Esophagus muscularis mucosa (tissue), 4 donors: ENCODE measurements around the gene USP6. TPM values are rescaled to one million over a fixed set of nuclear protein-coding genes. Genes with fewer than 3 reads are reported as not detected.
"Not testable (repeated sequence)": the region's sequence is repeated elsewhere in the genome, so short reads cannot be mapped to it uniquely, and the experiment has no call there.

Experiments
- DNase-seq: peaks from one replicate; pipeline ENCODE4 v3.0.0-alpha.2; 2017; ENCODE audit errors: extremely low spot score
- H3K27ac ChIP-seq, 4 donors: fragments of 200-600 bp; sonication (generic); replicated peaks in 1 of 4; 1 replicate in 3 of 4; 2 replicates in 1 of 4; pipeline ENCODE4 v1.5.1; 2016 to 2019; ENCODE audit warnings: mild to moderate bottlenecking in 1 of 4
- H3K27me3 ChIP-seq, 4 donors: fragments of 200-600 bp; sonication (generic); one replicate each; pipeline versions ENCODE4 v1.5.1 to v1.6.0; 2016 to 2019
- H3K36me3 ChIP-seq, 4 donors: fragments of 200-600 bp; sonication (generic); one replicate each; pipeline ENCODE4 v1.5.1; 2016 to 2019
- H3K4me1 ChIP-seq, 4 donors: fragments of 200-600 bp; sonication (generic); one replicate each; pipeline ENCODE4 v1.5.1; 2016 to 2019
- H3K4me3 ChIP-seq, 4 donors: fragments of 200-600 bp; sonication (generic); 1 replicate in 2 of 4; 2 replicates in 2 of 4; pipeline ENCODE4 v1.5.1; 2016 to 2019; ENCODE audit warnings: mild to moderate bottlenecking in 4 of 4, moderate library complexity in 1 of 4
- H3K9me3 ChIP-seq, 4 donors: fragments of 200-600 bp; sonication (generic); 1 replicate in 3 of 4; 2 replicates in 1 of 4; pipeline ENCODE4 v1.5.1; 2016 to 2019
- EP300 ChIP-seq: sonication (generic); formaldehyde crosslinking; IDR thresholded peaks from one replicate; pipeline ENCODE4 v1.6.1; 2017; ENCODE audit warnings: antibody characterized with exemption
- POLR2A ChIP-seq: fragments of 450-650 bp; IDR thresholded peaks from one replicate; pipeline ENCODE4 v1.6.1; 2017; ENCODE audit warnings: antibody characterized with exemption, moderate library complexity, mild to moderate bottlenecking, low read depth
- POLR2AphosphoS5 ChIP-seq, 2 donors: sonication (generic); formaldehyde crosslinking; IDR thresholded peaks; one replicate each; pipeline ENCODE4 v1.6.1; 2017; ENCODE audit warnings: antibody characterized with exemption in 2 of 2
- WGBS: methylation state at CpG from one replicate; pipeline ENCODE4 v1.1.5; 2018; 5-methylcytosine and 5-hydroxymethylcytosine counted together
- intact Hi-C: fragments of 100-400 bp; cut with DNase I; formaldehyde crosslinking; loops from one replicate; pipeline ENCODE4 v1.15.1; 2023
- total RNA-seq, 4 donors: library from RNA; depleted of rRNA; stranded (reverse); fragments of >200 nt; gene quantifications; one replicate each; pipeline versions ENCODE4 v1.1.0 to v1.2.1, GENCODE V29; 2016
- TF ChIP-seq, protein P1 (sequence below), 3 experiments: fragments of 200-600 bp in 2 of 3; fragments of 450-650 bp in 1 of 3; sonication (generic) in 2 of 3; IDR thresholded peaks; one replicate each; pipeline ENCODE4 v1.5.1; 2017 to 2019; ENCODE audit warnings: antibody characterized with exemption in 3 of 3, mild to moderate bottlenecking in 2 of 3, moderate library complexity in 1 of 3

Gene USP6
- total RNA-seq, 4 donors from 2014 or later: 0.06 to 2.9 (median 0.33) TPM; not detected in 1

DNA sequence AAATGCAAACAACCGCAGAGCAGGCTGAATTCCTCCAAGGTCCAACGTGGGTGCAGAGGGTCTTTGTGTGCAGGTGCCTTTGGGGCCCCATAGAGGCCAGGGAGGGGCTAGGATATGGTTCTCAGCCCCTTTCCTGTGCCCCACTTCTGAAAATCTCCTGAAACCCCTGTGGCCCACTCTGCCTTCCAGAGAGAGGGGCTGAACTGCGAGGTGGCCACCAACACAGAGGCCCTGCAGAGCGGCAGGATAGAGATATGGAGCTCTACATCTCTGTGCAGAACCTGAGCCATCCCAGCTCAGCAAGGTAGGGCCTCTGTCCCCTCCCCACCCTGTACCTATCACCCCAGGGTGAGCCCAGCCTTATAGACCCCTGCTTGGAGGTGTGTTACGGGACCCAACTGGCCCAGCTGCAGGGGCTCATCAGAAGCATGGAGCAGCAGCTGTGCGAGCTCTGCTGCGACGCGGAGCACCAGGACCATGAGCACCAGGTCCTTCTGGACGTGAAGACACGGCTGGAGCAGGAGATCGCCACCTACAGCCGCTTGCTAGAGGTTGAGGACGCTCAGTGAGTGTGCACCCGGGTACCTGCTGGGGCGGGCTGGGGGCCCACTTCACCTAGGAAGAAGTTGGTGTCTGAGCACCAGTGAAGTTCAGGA lies 5.5 kb downstream of the USP6 start:
- intact Hi-C loops: no loop called here

DNA sequence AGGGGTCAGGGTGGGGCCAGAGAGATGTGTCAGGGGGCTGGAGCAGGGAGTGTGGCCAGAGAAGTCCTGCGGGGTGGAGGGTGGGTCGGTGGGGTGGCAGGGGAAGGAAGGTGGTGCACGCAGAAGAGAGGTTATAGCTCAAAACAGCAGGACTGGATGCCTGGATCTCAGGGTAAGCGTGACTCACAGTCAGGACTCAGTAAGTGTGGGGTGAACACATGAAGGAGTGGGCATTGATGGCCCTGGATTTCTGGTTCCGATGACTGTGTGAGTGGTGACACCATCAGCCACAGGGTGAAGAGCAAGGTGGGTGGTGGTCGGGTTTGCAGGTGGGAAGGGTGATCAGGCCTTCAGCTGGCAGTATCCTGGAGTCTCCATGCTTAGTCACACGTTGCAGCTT lies 6.2 kb downstream of the USP6 start:
- WGBS: 69% methylated on average over 7 of the region's 7 CpGs
- Histone ChIP-seq H3K27me3 (peaks cover 0 to 69% (median 6%) of the 10 kb centered on the region in 4 donors), H3K4me3 (peak overlapping the region; percentile 56 to 60 (median 58)), H3K27ac (peak overlapping the region in 1 of 4 donors; percentile 78), H3K4me1 (peaks cover 9 to 19% (median 17%) of the 10 kb centered on the region in 4 donors)
- H3K9me3 ChIP-seq, H3K36me3 ChIP-seq, intact Hi-C loops, DNase-seq: not testable (repeated sequence)

More for the DNA sequence above, 5.5 kb downstream of the USP6 start:
- Histone ChIP-seq H3K36me3 (no peaks in the 10 kb centered on the region), H3K4me3 (no peak overlapping the region), H3K27ac (no peak overlapping the region), H3K27me3 (peaks cover 0 to 70% (median 9%) of the 10 kb centered on the region in 4 donors), H3K4me1 (peaks cover 9 to 24% (median 18%) of the 10 kb centered on the region in 4 donors), H3K9me3 (peaks cover 0 to 7% (median 0%) of the 10 kb centered on the region in 4 donors)
- no peak for DNase-seq
- no peak for TF ChIP-seq POLR2AphosphoS5 (IDR thresholded peaks at IDR 0.05)
- TF ChIP-seq, protein P1, sequence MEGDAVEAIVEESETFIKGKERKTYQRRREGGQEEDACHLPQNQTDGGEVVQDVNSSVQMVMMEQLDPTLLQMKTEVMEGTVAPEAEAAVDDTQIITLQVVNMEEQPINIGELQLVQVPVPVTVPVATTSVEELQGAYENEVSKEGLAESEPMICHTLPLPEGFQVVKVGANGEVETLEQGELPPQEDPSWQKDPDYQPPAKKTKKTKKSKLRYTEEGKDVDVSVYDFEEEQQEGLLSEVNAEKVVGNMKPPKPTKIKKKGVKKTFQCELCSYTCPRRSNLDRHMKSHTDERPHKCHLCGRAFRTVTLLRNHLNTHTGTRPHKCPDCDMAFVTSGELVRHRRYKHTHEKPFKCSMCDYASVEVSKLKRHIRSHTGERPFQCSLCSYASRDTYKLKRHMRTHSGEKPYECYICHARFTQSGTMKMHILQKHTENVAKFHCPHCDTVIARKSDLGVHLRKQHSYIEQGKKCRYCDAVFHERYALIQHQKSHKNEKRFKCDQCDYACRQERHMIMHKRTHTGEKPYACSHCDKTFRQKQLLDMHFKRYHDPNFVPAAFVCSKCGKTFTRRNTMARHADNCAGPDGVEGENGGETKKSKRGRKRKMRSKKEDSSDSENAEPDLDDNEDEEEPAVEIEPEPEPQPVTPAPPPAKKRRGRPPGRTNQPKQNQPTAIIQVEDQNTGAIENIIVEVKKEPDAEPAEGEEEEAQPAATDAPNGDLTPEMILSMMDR (IDR thresholded peaks at IDR 0.05): no peak
- 94% methylated on average over 13 of the region's 16 CpGs for WGBS

DNA sequence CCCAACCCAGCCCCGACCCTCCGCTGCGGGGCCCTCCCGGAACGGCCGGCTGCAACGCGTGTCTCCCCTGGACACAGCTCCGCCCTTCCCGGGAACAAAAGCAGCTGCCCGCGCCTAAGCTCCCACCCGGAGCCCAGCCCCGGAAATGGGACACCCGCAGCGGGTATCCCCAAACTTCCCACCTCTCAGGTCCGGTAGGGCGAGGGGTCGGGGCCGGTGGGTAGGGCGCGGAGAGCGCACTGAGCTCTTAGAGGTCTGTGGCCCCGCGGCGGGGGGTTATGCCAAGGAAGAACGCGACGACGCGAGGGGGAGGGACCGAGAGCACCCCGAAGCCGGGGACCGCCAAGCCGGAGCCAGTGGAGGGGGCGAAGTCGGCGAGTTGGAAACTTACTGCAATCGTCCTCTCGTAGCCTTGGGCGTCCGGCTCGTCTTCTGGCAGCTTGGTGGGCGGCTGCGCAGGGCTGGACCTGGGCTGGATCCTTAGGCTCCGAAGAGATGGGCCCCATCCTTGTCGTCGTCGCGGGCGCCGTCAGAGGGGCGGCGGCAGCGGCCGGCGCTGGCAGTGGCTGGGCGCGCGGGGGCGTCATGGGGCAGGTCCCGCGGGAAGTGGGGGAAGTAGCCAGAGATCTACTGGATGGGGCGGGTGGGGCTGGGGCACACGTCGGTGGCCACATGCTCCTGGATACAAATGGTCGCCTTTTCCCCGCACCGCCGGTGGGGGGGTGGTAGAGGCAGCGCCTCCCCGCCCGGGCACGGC lies 6.9 kb downstream of the USP6 start:
- H3K4me1 ChIP-seq: peaks cover 9 to 18% (median 17%) of the 10 kb centered on the region in 4 donors
- 0% methylated on average over 10 of the region's 75 CpGs for WGBS
- peak overlapping the region; percentile 3 to 78 (median 17) for H3K27ac ChIP-seq

DNA sequence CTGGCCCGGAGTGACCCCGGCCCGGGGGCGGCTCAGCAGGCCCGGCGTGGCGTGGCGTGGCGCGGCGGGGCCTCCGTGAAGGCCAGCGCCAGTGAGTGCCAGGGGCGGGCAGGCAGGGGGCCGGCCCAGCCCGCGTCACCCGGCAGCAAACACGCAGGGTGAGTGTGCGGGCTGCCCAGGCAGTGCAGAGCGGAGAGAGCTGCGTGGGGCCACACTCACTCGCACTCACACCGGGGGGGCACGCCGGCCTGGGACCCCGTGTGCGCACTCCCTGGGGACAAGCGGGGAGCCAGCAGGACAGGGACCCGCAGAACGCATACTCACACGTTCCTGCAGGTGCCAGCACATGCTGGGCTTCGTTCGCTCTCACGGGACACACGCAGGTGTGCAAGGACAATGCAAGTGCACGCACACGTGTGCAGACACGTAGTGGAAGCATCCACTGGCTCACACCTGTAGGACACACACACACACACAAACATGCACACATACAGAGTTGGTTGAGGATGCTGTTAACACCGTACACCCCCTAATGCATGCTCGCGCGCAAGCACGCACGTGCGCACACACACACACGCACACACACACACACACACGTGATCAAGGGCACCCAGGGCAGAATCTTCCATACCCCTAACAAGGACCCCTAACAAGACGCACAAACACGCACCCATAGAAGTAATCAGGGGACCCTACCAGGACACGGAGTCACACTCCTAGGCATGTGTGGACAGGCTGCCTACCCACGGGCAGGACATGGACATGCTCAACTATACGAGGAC lies 7.7 kb downstream of the USP6 start:
- no peak for DNase-seq
- peaks cover 0 to 63% (median 5%) of the 10 kb centered on the region in 4 donors for H3K27me3 ChIP-seq
- H3K27ac ChIP-seq: peak overlapping the region in 1 of 4 donors; percentile 78
- intact Hi-C loops: no loop called here
- no peaks in the 10 kb centered on the region for H3K36me3 ChIP-seq
- peaks cover 0 to under 1% (median 0%) of the 10 kb centered on the region in 4 donors for H3K9me3 ChIP-seq
- H3K4me1 ChIP-seq: peaks cover 9 to 18% (median 17%) of the 10 kb centered on the region in 4 donors
- TF ChIP-seq EP300: no peak
- TF ChIP-seq, protein P1 (IDR thresholded peaks at IDR 0.05): no peak
- TF ChIP-seq POLR2A: no peak
- no peak for TF ChIP-seq POLR2AphosphoS5 (IDR thresholded peaks at IDR 0.05)
- 67% methylated on average over 28 of the region's 53 CpGs for WGBS
- H3K4me3 ChIP-seq: peak overlapping the region; percentile 56 to 60 (median 58)

More for the DNA sequence above, 6.9 kb downstream of the USP6 start:
- TF ChIP-seq EP300 (no peak), POLR2AphosphoS5 (IDR thresholded peaks at IDR 0.05) (no peak), POLR2A (no peak)
- TF ChIP-seq, protein P1 (IDR thresholded peaks at IDR 0.05): no peak
- intact Hi-C loops: no loop called here
- H3K4me3 ChIP-seq: peak overlapping the region; percentile 56 to 60 (median 58)
- H3K27me3 ChIP-seq: peaks cover 0 to 69% (median 5%) of the 10 kb centered on the region in 4 donors
- H3K36me3 ChIP-seq: no peaks in the 10 kb centered on the region
- no peak for DNase-seq
- peaks cover 0 to 7% (median 0%) of the 10 kb centered on the region in 4 donors for H3K9me3 ChIP-seq

DNA sequence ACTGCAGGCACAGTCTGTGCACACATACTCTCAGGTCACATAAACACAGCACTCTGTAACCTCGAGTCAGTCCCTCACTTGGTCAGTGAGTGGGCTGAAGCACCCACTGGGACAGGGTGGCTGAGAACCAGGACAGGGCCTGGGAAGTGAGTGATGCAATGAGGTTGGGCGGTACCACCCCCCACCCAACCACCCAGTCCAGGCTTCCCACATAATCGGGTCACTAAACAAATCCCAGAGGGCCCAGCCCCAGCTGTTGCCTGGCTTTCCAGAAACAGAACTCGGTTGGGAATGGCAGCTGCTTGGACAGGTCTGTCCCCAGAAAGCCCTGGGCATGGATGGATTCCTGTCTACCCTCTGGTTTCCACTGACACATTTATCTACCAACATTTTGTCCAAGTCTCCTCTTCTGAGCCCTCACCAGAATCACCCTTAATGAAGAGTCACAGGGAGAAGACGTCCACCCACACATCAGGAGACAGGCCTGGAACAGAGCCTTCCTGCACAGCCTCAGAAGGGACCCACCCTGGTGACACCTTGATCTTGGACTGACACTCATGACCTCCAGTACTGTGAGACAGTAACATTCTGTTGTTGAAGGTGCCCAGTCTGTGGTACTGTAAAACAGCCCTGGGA lies 8.4 kb downstream of the USP6 start:
- intact Hi-C loops, H3K9me3 ChIP-seq, DNase-seq, H3K4me3 ChIP-seq, H3K36me3 ChIP-seq, H3K27ac ChIP-seq: not testable (repeated sequence)
- peaks cover 9 to 18% (median 17%) of the 10 kb centered on the region in 4 donors for H3K4me1 ChIP-seq
- peaks cover 0 to 60% (median 5%) of the 10 kb centered on the region in 4 donors for H3K27me3 ChIP-seq
- 83% methylated on average over 1 of the region's 5 CpGs for WGBS

DNA sequence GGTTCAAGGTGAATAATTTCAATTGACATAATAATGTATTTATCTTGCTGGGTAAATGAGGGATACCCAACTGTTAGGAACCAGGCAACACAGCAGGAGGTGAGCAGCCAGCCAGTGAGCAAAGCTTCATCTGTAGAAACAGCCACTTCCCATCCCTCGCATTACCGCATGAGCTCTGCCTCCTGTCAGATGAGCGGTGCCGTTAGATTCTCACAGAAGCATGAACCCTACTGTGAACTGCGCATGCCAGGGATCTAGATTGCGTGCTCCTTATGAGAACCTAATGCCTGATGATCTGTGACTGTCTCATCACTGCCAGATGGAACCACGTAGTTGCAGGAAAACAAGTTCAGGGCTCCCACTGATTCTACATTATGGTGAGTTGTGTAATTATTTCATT lies 9.1 kb downstream of the USP6 start:
- DNase-seq, H3K4me3 ChIP-seq, H3K27ac ChIP-seq, intact Hi-C loops, H3K9me3 ChIP-seq, H3K36me3 ChIP-seq: not testable (repeated sequence)
- WGBS: 74% methylated on average over 7 of the region's 7 CpGs
- peaks cover 9 to 18% (median 17%) of the 10 kb centered on the region in 4 donors for H3K4me1 ChIP-seq
- H3K27me3 ChIP-seq: peaks cover 0 to 61% (median 5%) of the 10 kb centered on the region in 4 donors
